ENCODE results near the gene CCDC90B.
A peak's percentile ranks its signal among the peaks of the same experiment; 100 is the strongest.

CCDC90B gene

DNA sequence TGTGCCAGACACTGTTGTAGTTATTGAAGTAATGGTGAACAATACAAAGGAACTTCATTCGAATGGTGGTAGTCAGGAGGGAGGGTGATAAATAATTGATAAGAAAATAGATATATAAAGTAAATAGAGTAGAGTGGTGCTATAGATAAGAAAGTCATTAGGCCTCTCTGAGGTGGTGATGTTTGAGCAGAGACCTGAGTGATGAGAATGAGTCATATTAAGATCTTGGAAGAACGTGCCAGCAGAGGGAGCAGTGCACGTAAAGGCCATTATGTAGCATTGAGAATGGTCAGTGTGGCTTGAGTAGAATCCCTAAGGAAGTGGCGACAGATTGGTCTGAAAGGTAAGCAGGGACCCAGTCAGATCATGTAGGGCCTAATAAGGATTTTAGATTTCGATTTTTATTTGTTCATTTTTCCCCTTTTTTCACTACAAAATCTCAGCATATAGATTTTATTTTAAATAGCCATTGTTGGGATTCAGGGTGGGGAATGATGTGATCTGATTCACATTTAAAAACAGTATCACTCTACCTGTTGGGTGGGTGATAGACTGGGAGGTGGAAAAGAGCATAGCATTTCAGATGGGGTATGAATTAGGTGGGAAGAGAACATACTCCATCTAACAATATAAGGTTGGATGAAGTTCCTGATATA, 44.7 kb downstream of the CCDC90B start:
- peak; percentile 76 for FAIRE-seq
- TF ChIP-seq SPI1 (IDR thresholded peaks at IDR 0.05; ENCODE audit: low read depth, low read length) (no peak), PAX5 (IDR thresholded peaks at IDR 0.05; ENCODE audit: insufficient read depth, low read length, severe bottlenecking) (no peak), TAF1 (IDR thresholded peaks at IDR 0.05; ENCODE audit: low read depth, low read length) (no peak), POLR2A (IDR thresholded peaks at IDR 0.05; ENCODE audit: low read depth, low read length) (no peak), POLR2AphosphoS5 (IDR thresholded peaks at IDR 0.05; ENCODE audit: low read depth, low read length) (no peak), POU2F2 (IDR thresholded peaks at IDR 0.05; ENCODE audit: low read depth, low read length) (no peak)
- DNase-seq (ENCODE audit: insufficient read length, low spot score): no peak

DNA sequence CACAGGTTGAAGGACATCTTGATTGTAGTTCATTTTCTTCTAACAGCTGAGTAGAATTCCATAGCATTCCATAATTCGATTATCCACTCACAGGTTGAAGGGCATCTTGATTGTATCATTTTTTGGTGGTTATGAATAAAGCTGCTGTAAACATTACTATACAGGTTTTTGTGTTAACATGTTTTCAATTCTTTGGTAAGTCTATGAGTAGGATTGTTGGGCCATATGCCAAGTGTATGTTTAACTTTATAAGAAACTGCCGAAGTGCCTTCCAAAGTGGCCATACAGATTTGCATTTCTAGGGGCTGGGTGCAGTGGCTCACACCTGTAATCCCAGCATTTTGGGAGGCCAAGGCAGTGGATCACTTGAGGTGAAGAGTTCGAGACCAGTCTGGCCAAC, 48.1 kb downstream of the CCDC90B start:
- no peak for TF ChIP-seq POU2F2 (IDR thresholded peaks at IDR 0.05; ENCODE audit: low read depth, low read length)
- TF ChIP-seq TAF1 (IDR thresholded peaks at IDR 0.05; ENCODE audit: low read depth, low read length): no peak
- no peak for TF ChIP-seq PAX5 (IDR thresholded peaks at IDR 0.05; ENCODE audit: insufficient read depth, low read length, severe bottlenecking)
- no peak for TF ChIP-seq SPI1 (IDR thresholded peaks at IDR 0.05; ENCODE audit: low read depth, low read length)
- no peak for TF ChIP-seq POLR2A (IDR thresholded peaks at IDR 0.05; ENCODE audit: low read depth, low read length)
- no peak for TF ChIP-seq POLR2AphosphoS5 (IDR thresholded peaks at IDR 0.05; ENCODE audit: low read depth, low read length)
- FAIRE-seq (no peak), DNase-seq (ENCODE audit: insufficient read length, low spot score) (no peak)

DNA sequence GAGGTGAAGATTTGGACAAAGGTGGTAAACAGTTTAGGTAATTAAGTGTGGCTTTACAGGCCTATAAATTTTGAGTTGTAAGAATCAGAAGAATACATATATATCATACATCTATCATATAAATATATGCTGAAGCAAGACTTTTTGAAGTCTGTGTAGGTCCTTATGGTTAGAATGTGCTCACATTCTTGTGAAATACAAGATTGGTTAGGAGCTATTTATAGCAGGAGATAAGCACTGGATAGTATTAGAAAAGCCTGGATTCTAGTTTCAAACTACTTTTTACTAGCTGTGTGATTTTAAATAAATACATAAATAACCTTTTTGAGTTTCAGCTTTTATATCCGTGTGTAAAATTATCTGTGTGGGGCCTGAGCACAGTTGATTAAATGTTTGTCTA, 50.3 kb downstream of the CCDC90B start:
- no peak for FAIRE-seq
- TF ChIP-seq POU2F2 (IDR thresholded peaks at IDR 0.05; ENCODE audit: low read depth, low read length): no peak
- no peak for TF ChIP-seq TAF1 (IDR thresholded peaks at IDR 0.05; ENCODE audit: low read depth, low read length)
- TF ChIP-seq PAX5 (IDR thresholded peaks at IDR 0.05; ENCODE audit: insufficient read depth, low read length, severe bottlenecking): no peak
- TF ChIP-seq POLR2A (IDR thresholded peaks at IDR 0.05; ENCODE audit: low read depth, low read length): no peak
- no peak for TF ChIP-seq SPI1 (IDR thresholded peaks at IDR 0.05; ENCODE audit: low read depth, low read length)
- no peak for TF ChIP-seq POLR2AphosphoS5 (IDR thresholded peaks at IDR 0.05; ENCODE audit: low read depth, low read length)
- no peak for DNase-seq (ENCODE audit: insufficient read length, low spot score)

DNA sequence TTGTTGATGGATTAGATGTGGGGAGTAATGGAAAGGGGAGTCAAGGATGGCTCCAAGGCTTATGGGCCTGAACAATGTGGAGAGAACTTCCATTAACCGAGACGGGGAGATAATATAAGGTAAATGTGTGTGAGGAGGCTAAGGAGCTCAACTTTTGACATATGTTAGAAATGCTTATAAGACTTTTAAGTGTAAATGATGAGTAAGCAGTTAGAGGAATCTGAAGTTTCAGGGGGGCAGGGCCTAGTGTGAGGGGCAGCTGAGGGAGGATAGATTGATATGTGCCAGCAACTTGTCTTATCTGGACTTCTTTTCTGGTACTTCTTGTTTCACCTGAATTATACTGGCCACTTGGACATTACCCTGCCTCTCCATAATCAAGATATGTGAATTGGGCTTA, 62.7 kb downstream of the CCDC90B start:
- DNase-seq (ENCODE audit: insufficient read length, low spot score): no peak
- FAIRE-seq: no peak
- TF ChIP-seq POLR2A (IDR thresholded peaks at IDR 0.05; ENCODE audit: low read depth, low read length) (no peak), POLR2AphosphoS5 (IDR thresholded peaks at IDR 0.05; ENCODE audit: low read depth, low read length) (no peak), PAX5 (IDR thresholded peaks at IDR 0.05; ENCODE audit: insufficient read depth, low read length, severe bottlenecking) (no peak), TAF1 (IDR thresholded peaks at IDR 0.05; ENCODE audit: low read depth, low read length) (no peak)

DNA sequence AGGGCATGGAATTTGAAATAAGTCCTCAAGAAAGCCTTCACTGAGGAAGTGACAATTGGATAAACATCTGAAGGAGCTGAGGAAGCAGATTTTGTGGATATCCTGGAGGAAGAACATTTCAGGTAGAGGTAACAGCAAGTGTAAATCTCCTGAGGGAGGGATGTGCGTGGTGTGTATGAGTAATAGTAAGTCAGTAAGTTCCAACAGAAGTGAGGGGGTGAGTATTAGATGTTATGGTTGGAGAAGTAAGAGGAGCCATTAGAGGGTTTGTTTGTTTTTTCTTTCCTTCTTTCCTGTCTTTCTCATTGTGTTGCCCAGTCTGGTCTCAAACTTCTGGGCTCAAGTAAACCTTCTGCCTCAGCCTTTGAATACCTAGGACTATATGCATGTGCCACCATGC, 63.7 kb downstream of the CCDC90B start:
- FAIRE-seq: no peak

DNA sequence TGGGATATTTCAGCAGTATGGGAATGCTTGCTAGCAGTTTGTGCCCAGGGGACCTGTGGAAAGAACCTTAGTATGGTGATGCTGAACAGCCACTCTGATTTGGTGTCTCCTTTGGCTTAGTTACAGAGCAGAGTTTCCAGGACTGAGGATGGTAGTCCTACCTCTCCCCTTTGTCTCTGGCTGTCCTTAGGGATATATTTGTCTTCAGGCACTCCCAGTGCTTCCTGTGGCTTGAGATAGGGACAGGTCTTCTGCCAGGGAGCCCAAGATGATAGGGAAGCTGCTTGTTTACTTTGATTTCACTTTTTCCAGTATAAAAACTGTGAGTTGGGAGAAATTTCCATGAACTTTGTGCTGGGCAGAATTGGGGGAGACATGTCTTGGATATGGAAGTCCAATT, 64.5 kb downstream of the CCDC90B start:
- TF ChIP-seq POLR2AphosphoS5 (IDR thresholded peaks at IDR 0.05; ENCODE audit: low read depth, low read length) (no peak), POLR2A (IDR thresholded peaks at IDR 0.05; ENCODE audit: low read depth, low read length) (no peak), TAF1 (IDR thresholded peaks at IDR 0.05; ENCODE audit: low read depth, low read length) (no peak), POU2F2 (IDR thresholded peaks at IDR 0.05; ENCODE audit: low read depth, low read length) (no peak), SPI1 (IDR thresholded peaks at IDR 0.05; ENCODE audit: low read depth, low read length) (no peak), PAX5 (IDR thresholded peaks at IDR 0.05; ENCODE audit: insufficient read depth, low read length, severe bottlenecking) (no peak)
- FAIRE-seq (no peak), DNase-seq (ENCODE audit: insufficient read length, low spot score) (no peak)

More for the DNA sequence above, 63.7 kb downstream of the CCDC90B start:
- DNase-seq (ENCODE audit: insufficient read length, low spot score): no peak
- TF ChIP-seq POU2F2 (IDR thresholded peaks at IDR 0.05; ENCODE audit: low read depth, low read length): no peak
- no peak for TF ChIP-seq PAX5 (IDR thresholded peaks at IDR 0.05; ENCODE audit: insufficient read depth, low read length, severe bottlenecking)
- TF ChIP-seq TAF1 (IDR thresholded peaks at IDR 0.05; ENCODE audit: low read depth, low read length): no peak
- no peak for TF ChIP-seq POLR2AphosphoS5 (IDR thresholded peaks at IDR 0.05; ENCODE audit: low read depth, low read length)
- TF ChIP-seq POLR2A (IDR thresholded peaks at IDR 0.05; ENCODE audit: low read depth, low read length): no peak
- TF ChIP-seq SPI1 (IDR thresholded peaks at IDR 0.05; ENCODE audit: low read depth, low read length): no peak

DNA sequence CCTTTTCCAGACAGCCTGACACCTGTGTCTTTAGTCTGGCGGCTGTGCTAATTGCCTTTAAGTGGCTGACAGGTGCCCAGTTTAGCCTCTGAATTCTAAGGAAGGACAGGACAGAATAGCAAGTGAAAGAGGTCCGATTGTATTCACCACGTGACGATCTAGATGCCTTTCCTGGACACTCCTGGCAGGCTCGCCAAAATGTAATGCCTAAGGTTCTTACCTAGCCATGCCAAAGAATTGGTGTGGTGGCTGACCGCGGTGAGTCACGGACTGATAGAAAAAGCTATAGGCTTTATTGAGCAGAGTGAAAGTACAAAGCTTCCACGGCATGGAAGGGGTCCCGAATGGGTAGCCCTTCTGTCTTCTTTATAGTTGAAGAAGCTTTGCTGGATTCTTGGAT, 65.9 kb downstream of the CCDC90B start:
- FAIRE-seq (no peak), DNase-seq (ENCODE audit: insufficient read length, low spot score) (no peak)
- TF ChIP-seq POU2F2 (IDR thresholded peaks at IDR 0.05; ENCODE audit: low read depth, low read length) (no peak), POLR2AphosphoS5 (IDR thresholded peaks at IDR 0.05; ENCODE audit: low read depth, low read length) (no peak), TAF1 (IDR thresholded peaks at IDR 0.05; ENCODE audit: low read depth, low read length) (no peak), SPI1 (IDR thresholded peaks at IDR 0.05; ENCODE audit: low read depth, low read length) (no peak), POLR2A (IDR thresholded peaks at IDR 0.05; ENCODE audit: low read depth, low read length) (no peak), PAX5 (IDR thresholded peaks at IDR 0.05; ENCODE audit: insufficient read depth, low read length, severe bottlenecking) (no peak)

DNA sequence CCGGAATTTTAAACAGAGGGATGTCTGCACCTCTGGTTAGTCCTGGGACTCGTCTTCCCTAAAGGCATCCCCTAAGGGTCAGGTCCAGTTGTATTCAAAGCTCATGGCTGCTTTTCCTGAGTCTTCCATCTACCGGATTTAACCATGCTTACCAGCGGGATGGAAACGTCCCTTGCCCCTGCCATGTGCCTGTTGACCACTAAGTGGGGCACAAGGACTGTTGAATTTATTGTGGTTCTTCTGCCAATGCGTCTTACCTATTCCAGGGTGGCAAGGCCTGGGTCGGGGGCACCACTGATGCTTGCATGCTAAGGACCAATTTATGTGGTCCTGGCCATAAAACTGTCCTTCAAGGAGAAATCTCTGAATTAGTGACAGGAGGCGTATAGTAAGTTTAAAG, 67.1 kb downstream of the CCDC90B start:
- TF ChIP-seq POLR2AphosphoS5 (IDR thresholded peaks at IDR 0.05; ENCODE audit: low read depth, low read length) (no peak), POU2F2 (IDR thresholded peaks at IDR 0.05; ENCODE audit: low read depth, low read length) (no peak), SPI1 (IDR thresholded peaks at IDR 0.05; ENCODE audit: low read depth, low read length) (no peak), POLR2A (IDR thresholded peaks at IDR 0.05; ENCODE audit: low read depth, low read length) (no peak), TAF1 (IDR thresholded peaks at IDR 0.05; ENCODE audit: low read depth, low read length) (no peak), PAX5 (IDR thresholded peaks at IDR 0.05; ENCODE audit: insufficient read depth, low read length, severe bottlenecking) (no peak)
- DNase-seq (ENCODE audit: insufficient read length, low spot score) (no peak), FAIRE-seq (no peak)
